K562 (cell line): ENCODE data around the gene SDR39U1. TPM values are rescaled to one million over a fixed set of nuclear protein-coding genes. Genes with fewer than 3 reads are reported as not detected.
"Not testable (repeated sequence)": the region's sequence is repeated elsewhere in the genome, so short reads cannot be mapped to it uniquely, and the experiment has no call there.

Experiments used
- ATAC-seq: fragments of 200-7000 bp; cut with Tn5 transposase; 3 replicates; pipeline ENCODE4 v1.9.1; 2020; ENCODE audit warnings: moderate library complexity
- BruUV-seq: library from RNA; stranded (reverse); fragments of 400-500 nt; replicated peaks from 2 replicates; lab custom pipeline; 2021; lab: Mats Ljungman, UMichigan
- CTCF ChIA-PET: fragments of 300-600 bp; formaldehyde crosslinking; extraction: SDS; loops from one replicate; lab custom pipeline; 2021; ENCODE audit warnings: low intra/inter-chr PET ratio; lab: Yijun Ruan, JAX
- POLR2A ChIA-PET: fragments of 300-600, 350-650 bp; sonication (Branson Sonifier 250); formaldehyde crosslinking; extraction: SDS; loops from one replicate; lab custom pipeline; 2021; ENCODE audit warnings: antibody characterized with exemption, inconsistent platforms; lab: Yijun Ruan, JAX
- DNase-seq, 4 experiments: peaks; one replicate each; pipeline versions ENCODE4 v3.0.0 to v3.0.0-alpha.2; 2011 to 2018; ENCODE audit warnings: low spot score in 3 of 4, mixed read lengths in 3 of 4; ENCODE audit errors: extremely low read depth in 1 of 4
- FAIRE-seq: peaks from 2 replicates; lab custom pipeline; 2011; peaks lifted over from hg19 to GRCh38; lab: Jason Lieb, UNC
- H2AFZ ChIP-seq: 2 replicates; pipeline ENCODE4 v1.6.0; 2011; ENCODE audit warnings: low read depth, low read length, control low read depth, inconsistent platforms
- H3K27ac ChIP-seq: fragments of 200-600 bp; 3 replicates; pipeline ENCODE4 v1.8.0; 2011; ENCODE audit warnings: low read depth, mild to moderate bottlenecking, control low read depth, inconsistent platforms, low read length, moderate library complexity, mixed read lengths; ENCODE audit errors: extremely low read depth
- H3K27me3 ChIP-seq, 2 experiments: fragments of 300-600 bp in 1 of 2; 2 replicates in 1 of 2; 3 replicates in 1 of 2; pipeline versions ENCODE4 v1.6.0 to v1.8.0; 2011; ENCODE audit warnings: inconsistent platforms in 2 of 2, low read length in 2 of 2, mild to moderate bottlenecking in 1 of 2, mixed read lengths in 1 of 2, moderate library complexity in 1 of 2; ENCODE audit not compliant: control insufficient read depth in 2 of 2, insufficient read depth in 2 of 2
- H3K36me3 ChIP-seq: fragments of 300-600 bp; 3 replicates; pipeline ENCODE4 v1.8.0; 2011; ENCODE audit warnings: mild to moderate bottlenecking, low read length, inconsistent platforms; ENCODE audit not compliant: control insufficient read depth, insufficient read depth
- H3K4me1 ChIP-seq, 2 experiments: fragments of 200-600 bp in 1 of 2; replicated peaks in 1 of 2; 2 replicates in 1 of 2; 3 replicates in 1 of 2; pipeline versions ENCODE4 v1.5.1 to v1.8.0; 2011; ENCODE audit warnings: inconsistent platforms in 2 of 2, low read length in 2 of 2, mild to moderate bottlenecking in 1 of 2, mixed read lengths in 1 of 2, moderate library complexity in 1 of 2; ENCODE audit not compliant: control insufficient read depth in 2 of 2, insufficient read depth in 2 of 2
- H3K4me2 ChIP-seq: 2 replicates; pipeline ENCODE4 v1.6.1; 2011; ENCODE audit warnings: low read length, control low read depth, inconsistent platforms, mixed read lengths; ENCODE audit not compliant: insufficient read depth
- H3K4me3 ChIP-seq: fragments of 200-600 bp; sonication (generic), shearing (Covaris generic); 2 replicates; pipeline ENCODE4 v1.5.1; 2016; ENCODE audit warnings: control low read depth, inconsistent platforms
- H3K79me2 ChIP-seq: fragments of 200-600 bp; 3 replicates; pipeline ENCODE4 v1.8.0; 2011; ENCODE audit warnings: low read length, inconsistent platforms; ENCODE audit not compliant: control insufficient read depth, insufficient read depth
- H3K9ac ChIP-seq, 2 experiments: 2 replicates each; pipeline versions ENCODE4 v1.6.0 to v1.6.1; 2011; ENCODE audit warnings: low read depth in 2 of 2, low read length in 2 of 2, control low read depth in 1 of 2, inconsistent platforms in 1 of 2, mild to moderate bottlenecking in 1 of 2, mixed read lengths in 1 of 2; ENCODE audit not compliant: insufficient read depth in 1 of 2
- H3K9me1 ChIP-seq: one replicate; pipeline ENCODE4 v1.6.0; 2011; ENCODE audit warnings: inconsistent platforms, mild to moderate bottlenecking, low read length, moderate library complexity; ENCODE audit not compliant: control insufficient read depth, insufficient read depth
- H3K9me3 ChIP-seq: replicated peaks from 2 replicates; pipeline ENCODE4 v1.5.1; 2011; ENCODE audit warnings: low read depth, low read length, inconsistent platforms; ENCODE audit not compliant: control insufficient read depth, insufficient read depth
- H4K20me1 ChIP-seq: replicated peaks from 2 replicates; pipeline ENCODE4 v1.6.1; 2011; ENCODE audit warnings: low read length, inconsistent platforms, mixed read lengths; ENCODE audit not compliant: control insufficient read depth, insufficient read depth
- MXI1 ChIP-seq: IDR thresholded peaks from 2 replicates; pipeline ENCODE4 v1.6.1; 2011; ENCODE audit warnings: low read depth, mild to moderate bottlenecking, improper control_type of control experiment, low read length
- OTX1 ChIP-seq: fragments of 450-650 bp; formaldehyde crosslinking; IDR thresholded peaks from 2 replicates; pipeline ENCODE4 v1.4.0; 2022; ENCODE audit warnings: mild to moderate bottlenecking
- PHF20 ChIP-seq: fragments of 450-650 bp; IDR thresholded peaks from 2 replicates; pipeline ENCODE4 v1.6.1; 2018; ENCODE audit not compliant: partially characterized antibody
- POLR2H ChIP-seq: IDR thresholded peaks from 2 replicates; pipeline ENCODE4 v1.6.1; 2016; ENCODE audit warnings: missing genetic modification characterization, low read depth, mild to moderate bottlenecking, control low read depth, missing compliant biosample characterization, moderate library complexity
- SMAD1 ChIP-seq: fragments of 150-350 bp; IDR thresholded peaks from 2 replicates; pipeline ENCODE4 v1.6.1; 2014; ENCODE audit warnings: low read length, low read depth; ENCODE audit not compliant: partially characterized antibody
- ZC3H8 ChIP-seq: fragments of 450-650 bp; IDR thresholded peaks from 2 replicates; pipeline ENCODE4 v1.6.1; 2017
- ZNF184 ChIP-seq: sonication (generic); formaldehyde crosslinking; IDR thresholded peaks from 2 replicates; pipeline ENCODE4 v1.5.0; 2020; ENCODE audit warnings: missing genetic modification reagents
- WGBS: fragments of 100-300 bp; shearing (Covaris generic); methylation state at CpG from one replicate; pipeline ENCODE4 v1.1.6; 2016; ENCODE audit warnings: low coverage, mixed read lengths; ENCODE audit not compliant: insufficient coverage; ENCODE audit errors: missing lambda C conversion rate; 5-methylcytosine and 5-hydroxymethylcytosine counted together
- in situ Hi-C: fragments of 300-500 bp; cut with MboI; formaldehyde crosslinking; loops from 4 replicates; pipeline ENCODE4 v1.15.0; 2018; ENCODE audit warnings: inconsistent platforms, mixed read lengths
- intact Hi-C: fragments of 100-400 bp; cut with micrococcal nuclease; formaldehyde crosslinking; loops from 2 replicates; pipeline ENCODE4 v1.14.2; 2022
- polyA plus RNA-seq, 8 experiments: library from polyadenylated mRNA; depleted of rRNA in 4 of 8; stranded (reverse) in 5 of 8; unstranded in 3 of 8; fragments of >200 nt; fragmentation: Nextera tagmentation in 2 of 8; fragmentation: Illumina TruSeq in 1 of 8; extraction: Ambion mirVana in 2 of 8; extraction: Trizol in 1 of 8; gene quantifications; 2 replicates each; pipeline versions ENCODE4 v1.2.1 to v1.2.3, GENCODE V29; 2011 to 2014; ENCODE audit warnings: inconsistent platforms in 1 of 8, missing spikeins in 1 of 8
- total RNA-seq, 7 experiments: library from RNA; depleted of rRNA in 6 of 7; stranded (reverse); fragments of >200 nt in 6 of 7; fragmentation: Illumina TruSeq in 2 of 7; extraction: Trizol in 2 of 7; gene quantifications; 2 replicates each; pipeline versions ENCODE4 v1.2.1 to v1.2.3, GENCODE V29; 2011 to 2021; ENCODE audit warnings: low replicate concordance in 1 of 7
- TF ChIP-seq, protein P1 (sequence below), 2 experiments: IDR thresholded peaks; 2 replicates each; pipeline ENCODE4 v1.6.1; 2012; ENCODE audit warnings: improper control_type of control experiment in 2 of 2, low read depth in 2 of 2, low read length in 2 of 2, borderline replicate concordance in 1 of 2

The SDR39U1 gene
- total and polyA plus RNA-seq, 9 of the 15 experiments (the other 6 are each of a cell fraction or from before 2014, with no cell fraction given) = 10.4 to 56.1 (median 19.8) TPM

GRCh38 chr14:24456980-24457379 is 14.4 kb upstream of the SDR39U1 start:
- Histone ChIP-seq H3K4me3 (no peak overlapping the region), H4K20me1 (no peaks in the 10 kb centered on the region), H3K4me2 (no peak overlapping the region), H3K9me3 (no peaks in the 10 kb centered on the region), H3K27me3 (no peaks in the 10 kb centered on the region), H3K9me1 (no peaks in the 10 kb centered on the region), H2AFZ (no peak overlapping the region), H3K4me1 (no peaks in the 10 kb centered on the region; a peak in 2 of 5 replicates), H3K27ac (no peak overlapping the region), H3K79me2 (no peaks in the 10 kb centered on the region), H3K36me3 (no peaks in the 10 kb centered on the region), H3K9ac (no peak overlapping the region)
- no TSS peak for BruUV-seq
- intact Hi-C loops (no loop called here), in situ Hi-C loops (no loop called here)
- CTCF ChIA-PET = no interaction called here
- POLR2A ChIA-PET = no interaction called here
- ATAC-seq (no peak), FAIRE-seq (no peak), DNase-seq (no peak)
- TF ChIP-seq SMAD1 = no peak
- no peak for TF ChIP-seq PHF20
- no peak for TF ChIP-seq MXI1
- no peak for TF ChIP-seq ZC3H8
- TF ChIP-seq ZNF184 = no peak
- TF ChIP-seq, protein P1, sequence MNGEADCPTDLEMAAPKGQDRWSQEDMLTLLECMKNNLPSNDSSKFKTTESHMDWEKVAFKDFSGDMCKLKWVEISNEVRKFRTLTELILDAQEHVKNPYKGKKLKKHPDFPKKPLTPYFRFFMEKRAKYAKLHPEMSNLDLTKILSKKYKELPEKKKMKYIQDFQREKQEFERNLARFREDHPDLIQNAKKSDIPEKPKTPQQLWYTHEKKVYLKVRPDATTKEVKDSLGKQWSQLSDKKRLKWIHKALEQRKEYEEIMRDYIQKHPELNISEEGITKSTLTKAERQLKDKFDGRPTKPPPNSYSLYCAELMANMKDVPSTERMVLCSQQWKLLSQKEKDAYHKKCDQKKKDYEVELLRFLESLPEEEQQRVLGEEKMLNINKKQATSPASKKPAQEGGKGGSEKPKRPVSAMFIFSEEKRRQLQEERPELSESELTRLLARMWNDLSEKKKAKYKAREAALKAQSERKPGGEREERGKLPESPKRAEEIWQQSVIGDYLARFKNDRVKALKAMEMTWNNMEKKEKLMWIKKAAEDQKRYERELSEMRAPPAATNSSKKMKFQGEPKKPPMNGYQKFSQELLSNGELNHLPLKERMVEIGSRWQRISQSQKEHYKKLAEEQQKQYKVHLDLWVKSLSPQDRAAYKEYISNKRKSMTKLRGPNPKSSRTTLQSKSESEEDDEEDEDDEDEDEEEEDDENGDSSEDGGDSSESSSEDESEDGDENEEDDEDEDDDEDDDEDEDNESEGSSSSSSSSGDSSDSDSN (IDR thresholded peaks at IDR 0.05; ENCODE audit: borderline replicate concordance in 1 of 2, low read depth in 2 of 2, low read length in 2 of 2) = no peak
- no peak for TF ChIP-seq POLR2H (tag)
- TF ChIP-seq OTX1 = no peak

GRCh38 chr14:24450828-24451227 is 8.3 kb upstream of the SDR39U1 start:
- ATAC-seq, POLR2A ChIA-PET, FAIRE-seq, CTCF ChIA-PET, in situ Hi-C loops, H2AFZ ChIP-seq, intact Hi-C loops, H3K79me2 ChIP-seq, H3K9me3 ChIP-seq, H3K4me3 ChIP-seq, H3K4me1 ChIP-seq, H3K36me3 ChIP-seq, H4K20me1 ChIP-seq, H3K9ac ChIP-seq, H3K27me3 ChIP-seq, BruUV-seq, H3K27ac ChIP-seq, H3K9me1 ChIP-seq, H3K4me2 ChIP-seq, DNase-seq: not testable (repeated sequence)
- 5% methylated on average over 2 of the region's 2 CpGs for WGBS
